Measurements from ENCODE around the gene NCAM1.

Gene NCAM1

GRCh38 chr11:113188371-113188834 lies 227.2 kb downstream of the NCAM1 start:
- no peak overlapping the region for H2AFZ ChIP-seq
- no peaks in the 10 kb centered on the region for H3K36me3 ChIP-seq (ENCODE audit: control insufficient read depth, insufficient read depth, low read length)
- no peak for TF ChIP-seq CTCF (IDR thresholded peaks at IDR 0.05)
- no peak overlapping the region for H3K4me3 ChIP-seq (ENCODE audit: low read depth, low read length)
- no peak overlapping the region for H3K9ac ChIP-seq
- no peaks in the 10 kb centered on the region for H3K9me3 ChIP-seq (ENCODE audit: control insufficient read depth, low read length)
- no peaks in the 10 kb centered on the region for H3K27me3 ChIP-seq (ENCODE audit: control insufficient read depth, insufficient read depth, low read length)
- no peak overlapping the region for H3K4me2 ChIP-seq (ENCODE audit: low read length)
- H3K79me2 ChIP-seq = no peaks in the 10 kb centered on the region
- no peak overlapping the region for H3K27ac ChIP-seq
- no peaks in the 10 kb centered on the region for H3K4me1 ChIP-seq

GRCh38 chr11:113189909-113190667 lies 228.9 kb downstream of the NCAM1 start:
- H3K9me3 ChIP-seq (ENCODE audit: control insufficient read depth, low read length) = no peaks in the 10 kb centered on the region
- H3K9ac ChIP-seq = no peak overlapping the region
- TF ChIP-seq CTCF (IDR thresholded peaks at IDR 0.05) = no peak
- no peaks in the 10 kb centered on the region for H3K27me3 ChIP-seq (ENCODE audit: control insufficient read depth, insufficient read depth, low read length)
- H3K4me2 ChIP-seq (ENCODE audit: low read length) = no peak overlapping the region
- H3K79me2 ChIP-seq = no peaks in the 10 kb centered on the region
- no peak overlapping the region for H3K4me3 ChIP-seq (ENCODE audit: low read depth, low read length)
- no peaks in the 10 kb centered on the region for H3K36me3 ChIP-seq (ENCODE audit: control insufficient read depth, insufficient read depth, low read length)
- H2AFZ ChIP-seq = no peak overlapping the region
- no peaks in the 10 kb centered on the region for H3K4me1 ChIP-seq
- H3K27ac ChIP-seq = no peak overlapping the region

DNA sequence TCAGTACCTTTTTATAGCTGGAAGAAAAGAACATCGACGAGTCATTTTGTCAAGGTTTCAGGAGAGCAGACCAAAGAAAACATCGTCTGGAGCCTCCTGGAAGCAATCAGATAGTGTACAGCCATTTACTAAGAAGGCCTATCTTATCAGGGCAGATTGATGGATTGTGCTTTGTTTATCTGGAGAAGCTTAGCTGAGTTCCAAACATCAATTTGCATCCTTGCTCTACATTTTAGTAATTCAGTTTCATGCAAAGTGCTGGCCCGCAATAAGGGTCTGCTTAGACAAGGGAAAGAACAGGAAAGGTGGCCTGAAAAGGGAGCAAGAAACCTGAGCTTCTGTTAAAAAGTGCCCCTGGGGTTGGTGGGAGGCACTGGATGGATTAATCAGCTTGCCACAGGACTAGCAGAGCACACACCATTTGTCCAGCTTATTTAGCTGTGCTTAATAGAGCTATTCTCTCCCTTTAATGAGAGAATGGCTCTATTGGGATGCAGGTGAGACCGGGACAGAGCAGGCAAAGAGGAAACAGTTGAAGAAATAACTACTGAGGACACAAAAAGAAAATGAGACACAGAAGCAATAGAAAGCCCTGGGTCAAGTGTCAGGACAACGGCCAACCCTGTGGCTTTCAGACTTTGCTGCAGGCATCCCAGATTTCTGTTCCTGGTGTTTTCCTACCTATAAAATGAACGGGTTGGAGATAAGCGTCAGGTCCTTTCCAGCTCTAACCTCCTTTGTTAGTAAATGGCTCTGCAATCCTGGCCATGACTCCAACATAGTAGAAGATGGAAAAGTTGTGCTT lies 231.1 kb downstream of the NCAM1 start:
- Histone ChIP-seq H3K9ac (no peak overlapping the region), H3K4me1 (no peaks in the 10 kb centered on the region), H3K79me2 (no peaks in the 10 kb centered on the region), H3K36me3 (ENCODE audit: control insufficient read depth, insufficient read depth, low read length) (no peaks in the 10 kb centered on the region), H2AFZ (no peak overlapping the region), H3K9me3 (ENCODE audit: control insufficient read depth, low read length) (no peaks in the 10 kb centered on the region), H3K4me3 (ENCODE audit: low read depth, low read length) (no peak overlapping the region), H3K27ac (no peak overlapping the region), H3K27me3 (ENCODE audit: control insufficient read depth, insufficient read depth, low read length) (no peaks in the 10 kb centered on the region), H3K4me2 (ENCODE audit: low read length) (no peak overlapping the region)
- TF ChIP-seq CTCF (IDR thresholded peaks at IDR 0.05) = no peak

- H3K79me2 ChIP-seq = no peaks in the 10 kb centered on the region
- H3K9ac ChIP-seq = no peak overlapping the region
- H3K36me3 ChIP-seq (ENCODE audit: control insufficient read depth, insufficient read depth, low read length) = no peaks in the 10 kb centered on the region
- no peaks in the 10 kb centered on the region for H3K9me3 ChIP-seq (ENCODE audit: control insufficient read depth, low read length)
- H3K27ac ChIP-seq = no peak overlapping the region
- H3K27me3 ChIP-seq (ENCODE audit: control insufficient read depth, insufficient read depth, low read length) = no peaks in the 10 kb centered on the region
- no peak overlapping the region for H2AFZ ChIP-seq
- H3K4me1 ChIP-seq = no peaks in the 10 kb centered on the region
- H3K4me3 ChIP-seq (ENCODE audit: low read depth, low read length) = no peak overlapping the region
- no peak for TF ChIP-seq CTCF (IDR thresholded peaks at IDR 0.05)
- no peak overlapping the region for H3K4me2 ChIP-seq (ENCODE audit: low read length)
These were observed 231.8 kb downstream of the NCAM1 start for GRCh38 chr11:113193016-113193415.
